Measurements from ENCODE around the gene ADGRL2. TPM values are rescaled to one million over a fixed set of nuclear protein-coding genes. Genes with fewer than 3 reads are reported as not detected.

Gene ADGRL2
- total RNA-seq, 1 donor from 2014 or later: 0.05 TPM

DNA sequence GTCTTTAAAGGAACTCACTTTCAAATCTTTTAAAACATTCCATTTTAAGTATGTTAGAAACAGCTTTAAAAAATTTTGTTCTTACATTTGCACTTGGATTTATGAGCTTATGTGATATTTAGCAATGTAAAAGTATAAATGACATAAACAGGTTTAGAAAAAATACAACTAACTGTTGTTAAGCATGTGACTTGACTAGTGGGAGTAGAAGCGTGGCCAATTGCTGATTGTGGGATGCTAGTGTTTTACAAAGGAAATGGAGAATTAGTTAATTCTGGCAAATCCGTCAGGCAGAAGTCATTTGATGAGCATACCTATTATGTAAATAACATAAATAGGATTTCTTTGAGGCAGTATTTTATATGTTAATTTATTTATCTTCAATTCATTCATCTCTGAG lies 175.8 kb downstream of the ADGRL2 start:
- Mint-ChIP-seq H3K36me3 (ENCODE audit: low read depth) (no peaks in the 10 kb centered on the region), H3K4me1 (no peaks in the 10 kb centered on the region), H3K4me3 (no peak overlapping the region), H3K27me3 (no peaks in the 10 kb centered on the region), H3K27ac (no peak overlapping the region), H3K9me3 (no peaks in the 10 kb centered on the region)
- intact Hi-C loops (cut with micrococcal nuclease): no loop called here
- no peak for DNase-seq

DNA sequence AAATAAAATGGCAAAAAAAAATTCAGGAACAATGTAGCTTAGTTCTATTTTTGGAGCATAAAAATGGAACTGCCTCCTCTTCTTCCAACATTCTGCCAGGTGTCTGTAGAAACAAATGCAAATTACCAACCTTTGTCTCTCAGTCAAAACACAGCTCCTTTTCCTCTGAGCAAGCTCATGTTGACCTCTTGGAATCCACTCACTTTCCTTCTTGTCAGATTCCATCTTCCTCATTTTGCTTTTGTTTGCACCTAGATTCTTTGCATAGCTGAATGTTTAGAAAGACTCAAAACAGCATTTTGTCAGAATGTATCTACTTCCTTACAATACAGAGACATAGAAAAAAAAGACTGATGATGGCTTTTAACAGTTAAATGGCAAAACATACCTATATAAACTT lies 178.2 kb downstream of the ADGRL2 start:
- Mint-ChIP-seq H3K4me1 (no peaks in the 10 kb centered on the region), H3K4me3 (no peak overlapping the region), H3K27me3 (no peaks in the 10 kb centered on the region), H3K27ac (no peak overlapping the region), H3K36me3 (ENCODE audit: low read depth) (no peaks in the 10 kb centered on the region), H3K9me3 (no peaks in the 10 kb centered on the region)
- intact Hi-C loops (cut with micrococcal nuclease): no loop called here
- DNase-seq: no peak

DNA sequence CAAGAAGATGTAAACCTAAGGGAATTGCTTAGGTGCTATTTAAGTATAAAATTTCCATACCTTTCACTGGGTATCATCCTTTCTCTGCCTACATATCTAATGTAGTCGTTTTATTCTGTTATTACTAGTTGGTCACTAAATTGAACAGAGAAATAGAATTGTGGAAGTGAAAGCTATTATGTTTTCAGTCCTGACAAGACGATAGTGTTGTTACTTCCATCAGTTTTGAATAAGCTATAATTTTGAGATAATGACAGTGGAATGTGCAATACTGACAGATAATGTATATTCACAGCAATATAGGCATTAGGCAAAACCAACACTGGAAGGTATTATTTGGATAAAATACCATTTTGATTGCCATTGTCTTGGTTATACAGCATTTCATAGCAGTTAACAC lies 181.8 kb downstream of the ADGRL2 start:
- intact Hi-C loops (cut with micrococcal nuclease): no loop called here
- Mint-ChIP-seq H3K4me3 (no peak overlapping the region), H3K36me3 (ENCODE audit: low read depth) (no peaks in the 10 kb centered on the region), H3K27ac (no peak overlapping the region), H3K27me3 (no peaks in the 10 kb centered on the region), H3K4me1 (no peaks in the 10 kb centered on the region), H3K9me3 (no peaks in the 10 kb centered on the region)
- DNase-seq: no peak

DNA sequence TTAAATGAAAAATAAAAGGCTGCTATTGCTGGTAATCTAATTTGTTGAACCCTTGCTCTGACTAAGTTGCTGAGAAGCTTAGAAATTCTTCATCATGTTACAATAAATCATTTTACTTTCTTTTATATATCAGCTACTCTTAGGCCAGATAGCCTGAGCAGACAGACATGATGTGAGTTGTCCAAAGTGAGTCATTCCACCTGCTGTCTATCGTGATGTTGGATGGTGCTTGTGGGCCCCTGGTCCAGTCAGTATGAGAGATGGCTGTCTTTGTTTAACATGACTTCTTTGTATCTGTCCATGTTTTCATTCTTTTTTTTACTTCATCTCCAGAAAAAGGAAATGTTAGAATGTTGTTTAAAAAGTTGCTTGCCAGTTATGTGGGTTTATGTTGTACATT lies 188.8 kb downstream of the ADGRL2 start:
- Mint-ChIP-seq H3K4me3 (no peak overlapping the region), H3K36me3 (ENCODE audit: low read depth) (no peaks in the 10 kb centered on the region), H3K27me3 (no peaks in the 10 kb centered on the region), H3K27ac (no peak overlapping the region), H3K4me1 (no peaks in the 10 kb centered on the region), H3K9me3 (no peaks in the 10 kb centered on the region)
- intact Hi-C loops (cut with micrococcal nuclease): no loop called here
- DNase-seq: no peak

DNA sequence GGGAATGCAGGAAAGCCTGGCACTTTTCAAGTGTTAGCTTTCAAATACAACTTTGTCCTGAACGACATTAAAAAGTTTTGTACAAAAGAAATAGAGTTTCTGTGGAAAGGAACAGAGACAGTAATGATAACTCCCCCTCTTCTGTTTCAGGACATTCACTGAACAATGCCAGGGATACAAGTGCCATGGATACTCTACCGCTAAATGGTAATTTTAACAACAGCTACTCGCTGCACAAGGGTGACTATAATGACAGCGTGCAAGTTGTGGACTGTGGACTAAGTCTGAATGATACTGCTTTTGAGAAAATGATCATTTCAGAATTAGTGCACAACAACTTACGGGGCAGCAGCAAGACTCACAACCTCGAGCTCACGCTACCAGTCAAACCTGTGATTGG lies 189.5 kb downstream of the ADGRL2 start:
- Mint-ChIP-seq H3K4me3 (no peak overlapping the region), H3K9me3 (no peaks in the 10 kb centered on the region), H3K36me3 (ENCODE audit: low read depth) (no peaks in the 10 kb centered on the region), H3K27me3 (no peaks in the 10 kb centered on the region), H3K4me1 (no peaks in the 10 kb centered on the region), H3K27ac (no peak overlapping the region)
- intact Hi-C loops (cut with micrococcal nuclease): no loop called here
- DNase-seq: no peak

DNA sequence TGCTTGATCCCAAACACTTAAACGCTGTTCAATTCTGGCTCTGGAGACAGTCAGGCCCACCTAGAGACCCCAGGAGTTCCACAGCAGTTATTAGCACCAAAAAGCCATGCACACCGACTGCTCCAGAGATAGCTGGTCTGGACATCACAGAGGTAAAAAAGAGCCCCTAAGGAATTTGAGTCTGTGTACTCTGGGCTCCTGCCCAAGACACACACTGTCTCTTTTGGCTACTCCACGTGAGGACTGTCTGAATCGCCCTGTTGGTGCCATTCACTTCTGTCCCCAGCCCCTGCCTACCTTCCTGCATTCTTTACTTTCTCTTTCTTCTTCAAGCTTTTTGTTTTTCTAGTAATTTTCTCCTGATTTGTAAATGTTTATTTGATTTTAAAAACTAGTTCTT lies 197.4 kb downstream of the ADGRL2 start:
- intact Hi-C loops (cut with micrococcal nuclease): no loop called here
- DNase-seq: no peak
- Mint-ChIP-seq H3K36me3 (ENCODE audit: low read depth) (no peaks in the 10 kb centered on the region), H3K4me3 (no peak overlapping the region), H3K4me1 (no peaks in the 10 kb centered on the region), H3K9me3 (no peaks in the 10 kb centered on the region), H3K27me3 (no peaks in the 10 kb centered on the region), H3K27ac (no peak overlapping the region)

DNA sequence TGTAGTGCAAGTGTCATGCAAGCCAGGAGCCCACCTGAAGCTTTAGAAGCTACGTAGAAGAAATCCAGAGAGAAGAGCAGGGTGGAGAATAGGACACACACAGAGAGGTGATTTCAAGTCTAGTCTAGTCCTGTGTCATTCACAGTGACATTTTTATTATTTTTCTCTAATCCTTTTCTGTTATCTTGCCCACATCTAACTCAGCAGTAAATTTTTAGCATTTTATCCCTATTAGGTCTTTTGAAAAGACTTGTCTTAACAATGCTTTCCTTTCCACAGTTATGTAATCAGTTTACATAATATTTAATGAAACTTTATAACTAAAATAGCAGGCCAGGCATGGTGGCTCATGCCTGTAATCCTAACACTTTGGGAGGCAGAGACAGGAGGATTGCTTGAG lies 198.6 kb downstream of the ADGRL2 start:
- Mint-ChIP-seq H3K27me3 (no peaks in the 10 kb centered on the region), H3K4me3 (no peak overlapping the region), H3K36me3 (ENCODE audit: low read depth) (no peaks in the 10 kb centered on the region), H3K4me1 (no peaks in the 10 kb centered on the region), H3K27ac (no peak overlapping the region), H3K9me3 (no peaks in the 10 kb centered on the region)
- DNase-seq: no peak
- intact Hi-C loops (cut with micrococcal nuclease): no loop called here

DNA sequence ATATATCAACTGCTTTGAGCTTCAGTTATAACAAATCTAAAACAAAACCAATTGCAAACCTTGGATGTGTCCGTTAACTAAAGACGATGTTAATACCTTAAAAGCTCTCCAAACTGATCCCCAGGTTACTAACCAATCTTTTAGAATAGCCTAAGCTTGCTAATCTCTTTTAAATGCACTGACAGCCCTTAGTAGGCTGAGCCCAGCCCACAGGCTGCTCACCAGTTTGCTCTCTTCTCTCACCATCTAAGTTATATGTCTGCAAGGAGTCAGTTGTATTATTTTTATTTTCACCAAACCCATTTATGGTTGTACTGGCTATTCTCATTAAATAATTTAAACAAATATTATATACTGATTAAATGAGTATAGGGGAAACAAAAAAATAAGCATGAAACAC lies 199.5 kb downstream of the ADGRL2 start:
- no peaks in the 10 kb centered on the region for H3K4me1 Mint-ChIP-seq
- H3K36me3 Mint-ChIP-seq (ENCODE audit: low read depth): no peaks in the 10 kb centered on the region
- H3K4me3 Mint-ChIP-seq: no peak overlapping the region
- DNase-seq: no peak
- intact Hi-C loops (cut with micrococcal nuclease): no loop called here
- no peak overlapping the region for H3K27ac Mint-ChIP-seq
- no peaks in the 10 kb centered on the region for H3K9me3 Mint-ChIP-seq
- no peaks in the 10 kb centered on the region for H3K27me3 Mint-ChIP-seq

DNA sequence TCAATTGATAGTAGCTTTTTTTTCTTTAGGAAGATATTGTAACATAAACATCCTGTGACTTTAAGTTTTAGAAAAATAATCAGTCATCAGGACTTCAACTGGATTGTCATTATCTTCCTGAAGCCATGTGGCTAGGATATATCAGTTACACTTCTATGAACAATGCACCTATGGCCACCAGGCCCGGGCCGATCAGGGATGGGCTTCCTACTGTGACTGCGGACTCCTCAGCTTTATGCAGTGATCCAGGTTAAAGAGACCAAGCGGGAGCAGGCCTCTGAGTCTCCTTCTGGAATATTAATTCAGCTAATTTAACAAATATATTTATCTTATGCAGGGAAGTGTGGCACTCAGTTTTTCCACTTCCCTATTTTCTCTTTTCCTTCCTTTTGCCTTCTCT lies 200.6 kb downstream of the ADGRL2 start:
- H3K27me3 Mint-ChIP-seq: no peaks in the 10 kb centered on the region
- no peaks in the 10 kb centered on the region for H3K9me3 Mint-ChIP-seq
- no peak overlapping the region for H3K27ac Mint-ChIP-seq
- no peak for DNase-seq
- no peaks in the 10 kb centered on the region for H3K4me1 Mint-ChIP-seq
- intact Hi-C loops (cut with micrococcal nuclease): no loop called here
- H3K4me3 Mint-ChIP-seq: no peak overlapping the region
- no peaks in the 10 kb centered on the region for H3K36me3 Mint-ChIP-seq (ENCODE audit: low read depth)

DNA sequence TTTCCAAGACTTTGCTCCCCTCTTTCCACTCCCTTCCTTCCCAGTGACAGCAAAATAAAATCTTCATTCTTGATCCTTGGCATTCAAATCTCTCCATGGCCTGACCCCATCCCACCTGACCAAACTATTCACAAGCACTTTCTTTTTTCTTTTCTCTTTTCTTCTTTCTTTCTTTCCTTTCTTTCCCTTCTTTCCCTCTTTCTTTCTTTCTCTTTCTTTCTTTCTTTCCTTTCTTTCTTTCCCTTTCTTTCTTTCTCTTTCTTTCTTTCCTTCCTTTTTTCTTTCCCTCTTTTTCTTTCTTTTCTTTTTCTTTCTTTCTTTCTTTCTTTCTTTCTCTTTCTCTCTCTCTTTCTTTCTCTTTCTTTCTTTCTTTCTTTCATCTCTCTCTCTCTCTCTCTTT lies 207.1 kb downstream of the ADGRL2 start:
- DNase-seq: no peak
- Mint-ChIP-seq H3K27me3 (no peaks in the 10 kb centered on the region), H3K9me3 (no peaks in the 10 kb centered on the region), H3K27ac (no peak overlapping the region), H3K4me1 (no peaks in the 10 kb centered on the region), H3K36me3 (ENCODE audit: low read depth) (no peaks in the 10 kb centered on the region), H3K4me3 (no peak overlapping the region)
- intact Hi-C loops (cut with micrococcal nuclease): no loop called here

DNA sequence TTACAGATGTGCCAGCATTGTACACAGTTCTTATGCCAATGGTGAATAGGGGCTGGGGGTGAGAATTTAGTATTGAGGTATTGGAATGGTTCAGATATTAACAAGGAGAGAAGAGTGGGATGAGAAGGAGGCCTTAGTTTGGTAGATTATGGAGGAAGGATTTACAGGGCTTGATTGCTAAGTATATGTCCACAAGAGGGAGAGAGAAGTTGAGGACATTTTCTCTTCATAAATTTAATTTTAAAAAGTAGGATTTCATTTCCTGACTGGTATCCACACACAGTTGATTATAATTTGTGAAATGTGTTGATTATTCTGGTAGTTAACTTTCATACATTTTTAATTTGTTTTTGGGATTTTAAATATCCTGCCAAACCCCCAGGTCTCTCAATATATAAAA lies 213.0 kb downstream of the ADGRL2 start:
- H3K36me3 Mint-ChIP-seq (ENCODE audit: low read depth): no peaks in the 10 kb centered on the region
- no peak overlapping the region for H3K4me3 Mint-ChIP-seq
- H3K4me1 Mint-ChIP-seq: no peaks in the 10 kb centered on the region
- DNase-seq: no peak
- H3K9me3 Mint-ChIP-seq: no peaks in the 10 kb centered on the region
- H3K27ac Mint-ChIP-seq: no peak overlapping the region
- intact Hi-C loops (cut with micrococcal nuclease): no loop called here
- H3K27me3 Mint-ChIP-seq: no peaks in the 10 kb centered on the region

DNA sequence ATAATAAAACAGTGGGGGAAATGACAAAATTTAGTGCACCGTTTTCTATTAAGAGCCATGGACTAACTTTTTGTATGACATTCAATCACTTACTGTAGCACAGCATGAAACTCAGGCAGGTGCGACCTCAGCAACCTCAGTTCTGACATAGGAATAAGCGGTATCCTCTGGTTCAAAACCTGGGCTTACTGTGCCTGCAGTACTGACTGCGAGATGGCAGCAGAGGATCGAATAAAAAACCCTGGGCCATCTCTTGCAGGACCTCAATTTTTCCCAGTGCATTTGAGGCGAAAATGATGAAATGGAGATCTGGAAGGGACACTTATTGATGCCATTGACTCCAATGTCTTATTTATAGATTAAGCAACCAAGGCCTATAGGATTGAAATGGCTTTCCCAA lies 214.7 kb downstream of the ADGRL2 start:
- Mint-ChIP-seq H3K27ac (no peak overlapping the region), H3K4me3 (no peak overlapping the region), H3K9me3 (no peaks in the 10 kb centered on the region), H3K4me1 (no peaks in the 10 kb centered on the region), H3K27me3 (no peaks in the 10 kb centered on the region), H3K36me3 (ENCODE audit: low read depth) (no peaks in the 10 kb centered on the region)
- intact Hi-C loops (cut with micrococcal nuclease): no loop called here
- no peak for DNase-seq

DNA sequence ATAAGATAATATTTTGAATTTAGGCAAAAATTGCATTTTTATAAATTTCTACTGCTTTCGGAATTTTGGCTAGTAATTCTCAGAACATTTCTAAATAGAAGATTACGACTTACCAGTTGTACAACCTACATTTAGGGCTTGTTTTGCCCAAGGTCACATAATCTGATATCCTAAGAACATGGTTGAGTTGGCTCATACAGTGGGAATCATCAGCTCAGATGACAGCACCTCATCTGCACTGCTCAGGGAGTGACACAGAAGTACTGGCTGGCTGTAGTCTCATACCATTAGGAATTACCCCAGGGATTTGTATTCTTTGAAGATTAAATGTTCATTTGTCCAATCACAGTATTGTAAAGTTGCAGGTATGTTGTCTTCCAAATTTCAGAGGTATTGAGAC lies 217.6 kb downstream of the ADGRL2 start:
- Mint-ChIP-seq H3K9me3 (no peaks in the 10 kb centered on the region), H3K27ac (no peak overlapping the region), H3K36me3 (ENCODE audit: low read depth) (no peaks in the 10 kb centered on the region), H3K27me3 (no peaks in the 10 kb centered on the region), H3K4me3 (no peak overlapping the region), H3K4me1 (no peaks in the 10 kb centered on the region)
- intact Hi-C loops (cut with micrococcal nuclease): no loop called here
- no peak for DNase-seq

DNA sequence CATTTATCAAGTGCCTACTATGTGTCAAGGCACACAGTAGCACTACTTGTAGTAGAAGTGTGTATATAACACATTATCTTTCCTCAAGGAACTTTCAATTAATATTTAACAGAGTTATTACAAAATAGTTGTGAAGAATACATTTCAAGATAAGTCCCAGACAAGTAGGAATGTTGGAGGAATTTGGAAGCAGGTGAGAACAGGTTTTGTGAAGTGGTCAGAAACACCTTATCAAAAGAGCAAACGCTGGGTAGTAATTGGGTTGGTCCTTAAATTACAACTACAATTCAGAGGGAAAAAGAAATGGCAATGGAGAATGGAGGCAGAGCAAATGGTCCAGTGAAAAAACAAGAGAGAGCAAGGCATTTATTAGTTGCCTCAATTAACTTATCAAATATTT lies 218.8 kb downstream of the ADGRL2 start:
- DNase-seq: no peak
- intact Hi-C loops (cut with micrococcal nuclease): no loop called here
- no peak overlapping the region for H3K27ac Mint-ChIP-seq
- no peaks in the 10 kb centered on the region for H3K36me3 Mint-ChIP-seq (ENCODE audit: low read depth)
- H3K4me3 Mint-ChIP-seq: no peak overlapping the region
- no peaks in the 10 kb centered on the region for H3K9me3 Mint-ChIP-seq
- no peaks in the 10 kb centered on the region for H3K4me1 Mint-ChIP-seq
- no peaks in the 10 kb centered on the region for H3K27me3 Mint-ChIP-seq

DNA sequence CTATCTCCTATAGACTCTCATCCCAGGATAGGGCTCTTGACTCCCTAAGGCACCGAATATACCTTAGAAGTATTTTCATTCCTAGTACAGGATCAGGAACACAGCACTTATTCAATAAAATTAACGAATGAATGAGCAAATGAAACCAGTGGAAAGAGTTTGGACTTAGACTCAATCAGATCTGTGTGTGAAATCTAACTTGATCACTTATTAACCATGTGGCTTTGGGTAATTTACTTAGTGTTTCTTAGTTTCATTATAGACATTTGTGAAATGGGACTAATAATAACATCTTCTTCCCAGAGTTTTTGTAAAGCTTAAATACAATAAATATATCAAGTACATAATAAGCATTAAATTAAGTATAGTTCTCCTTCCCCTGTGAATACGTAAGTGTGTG lies 230.1 kb downstream of the ADGRL2 start:
- Mint-ChIP-seq H3K27me3 (no peaks in the 10 kb centered on the region), H3K27ac (no peak overlapping the region), H3K4me1 (no peaks in the 10 kb centered on the region), H3K4me3 (no peak overlapping the region), H3K36me3 (ENCODE audit: low read depth) (no peaks in the 10 kb centered on the region), H3K9me3 (no peaks in the 10 kb centered on the region)
- DNase-seq: no peak
- intact Hi-C loops (cut with micrococcal nuclease): no loop called here

DNA sequence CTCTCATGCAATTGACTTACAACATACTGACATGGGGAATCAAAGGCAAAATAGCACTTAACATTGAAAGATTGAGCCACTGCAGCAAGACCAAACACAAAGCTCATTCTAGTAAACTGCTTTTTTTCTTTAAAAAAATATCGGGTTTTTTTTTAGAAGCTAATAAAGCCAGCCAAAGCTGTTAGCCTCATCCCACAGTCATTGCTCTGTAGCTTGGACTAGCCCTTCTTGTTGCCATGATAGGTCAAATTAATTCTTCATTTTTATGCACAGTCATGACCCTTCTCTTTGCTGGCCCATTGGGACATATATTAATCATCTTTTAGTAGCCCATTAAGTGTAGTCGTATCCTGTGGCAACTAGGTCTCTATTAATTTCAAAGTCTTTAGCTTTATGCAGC lies 231.3 kb downstream of the ADGRL2 start:
- Mint-ChIP-seq H3K27me3 (no peaks in the 10 kb centered on the region), H3K27ac (no peak overlapping the region), H3K4me3 (no peak overlapping the region), H3K36me3 (ENCODE audit: low read depth) (no peaks in the 10 kb centered on the region), H3K9me3 (no peaks in the 10 kb centered on the region), H3K4me1 (no peaks in the 10 kb centered on the region)
- intact Hi-C loops (cut with micrococcal nuclease): no loop called here
- DNase-seq: no peak

Measured in activated CD4-positive, alpha-beta T cell treated with anti-CD3 and anti-CD28 coated beads, Interleukin-2, amount 10 ng/mL, durations not matched to agents 24 days and 14 days (primary cell).